Calu3 (cell line): Measurements from ENCODE around the gene GALNS. TPM values are rescaled to one million over a fixed set of nuclear protein-coding genes. Genes with fewer than 3 reads are reported as not detected.

ENCODE experiments used
- BruUV-seq: library from RNA; stranded (reverse); fragments of 400-500 nt; replicated peaks from 2 replicates; lab custom pipeline; 2021; lab: Mats Ljungman, UMichigan
- CTCF ChIA-PET: fragments of 300-600 bp; sonication (Branson Sonifier 250); formaldehyde crosslinking; loops from one replicate; lab custom pipeline; 2022; ENCODE audit warnings: antibody characterized with exemption; lab: Charles Lee
- DNase-seq: peaks from one replicate; pipeline ENCODE4 v3.0.0; 2022
- H3K27ac Mint-ChIP-seq: one replicate; pipeline ENCODE4 v1.8.0; 2022; ENCODE audit warnings: mixed read lengths; ENCODE audit not compliant: unreplicated experiment
- H3K27me3 Mint-ChIP-seq: one replicate; pipeline ENCODE4 v1.8.0; 2022; ENCODE audit warnings: mixed read lengths; ENCODE audit not compliant: unreplicated experiment
- H3K36me3 Mint-ChIP-seq: one replicate; pipeline ENCODE4 v1.8.0; 2022; ENCODE audit warnings: mild to moderate bottlenecking, moderate library complexity, mixed read lengths; ENCODE audit not compliant: insufficient read depth, unreplicated experiment
- H3K4me1 Mint-ChIP-seq: one replicate; pipeline ENCODE4 v1.8.0; 2022; ENCODE audit warnings: mild to moderate bottlenecking, low read depth, mixed read lengths; ENCODE audit not compliant: unreplicated experiment
- H3K4me3 Mint-ChIP-seq: one replicate; pipeline ENCODE4 v1.8.0; 2022; ENCODE audit warnings: mild to moderate bottlenecking, low read depth, moderate library complexity, mixed read lengths; ENCODE audit not compliant: unreplicated experiment
- H3K9me3 Mint-ChIP-seq: one replicate; pipeline ENCODE4 v1.8.0; 2022; ENCODE audit warnings: low read depth, mixed read lengths; ENCODE audit not compliant: unreplicated experiment
- CTCF ChIP-seq: fragments of 200-600 bp; IDR thresholded peaks from one replicate; pipeline ENCODE4 v1.8.0; 2022; ENCODE audit warnings: antibody characterized with exemption; ENCODE audit not compliant: unreplicated experiment
- intact Hi-C: fragments of 100-400 bp; cut with micrococcal nuclease; formaldehyde crosslinking; loops from one replicate; pipeline ENCODE4 v1.10.0; 2022; ENCODE audit not compliant: unreplicated experiment
- total RNA-seq: library from RNA; stranded (reverse); gene quantifications from 2 replicates; pipeline ENCODE4 v1.2.3, GENCODE V29; 2022

The GALNS gene
- total RNA-seq, 1 experiment from 2014 or later = 50.4 TPM

GRCh38 chr16:88881007-88881615, 24.4 kb upstream of the GALNS start:
- TF ChIP-seq CTCF = no peak
- Mint-ChIP-seq H3K4me1 (peaks cover 11% of the 10 kb centered on the region), H3K36me3 (no peaks in the 10 kb centered on the region), H3K9me3 (no peaks in the 10 kb centered on the region), H3K27me3 (peaks cover 68% of the 10 kb centered on the region), H3K4me3 (peak overlapping the region; percentile 37), H3K27ac (no peak overlapping the region)
- CTCF ChIA-PET = interaction anchor here (0.6 to 1.0 kb wide), 2 partner anchors 23 to 114 kb away, joined by 3 to 4 read pairs; no protein-coding TSS in a partner anchor
- peak; percentile 35 for DNase-seq
- no TSS peak for BruUV-seq
- intact Hi-C loops = no loop called here

GRCh38 chr16:88880226-88881006, 23.7 kb upstream of the GALNS start:
- H3K4me1 Mint-ChIP-seq = peaks cover 11% of the 10 kb centered on the region
- intact Hi-C loops = no loop called here
- CTCF ChIA-PET = interaction anchor here (1.0 kb wide), 1 partner anchor 23 kb away, joined by 4 read pairs; no protein-coding TSS in a partner anchor
- H3K27me3 Mint-ChIP-seq = peaks cover 75% of the 10 kb centered on the region
- H3K9me3 Mint-ChIP-seq = no peaks in the 10 kb centered on the region
- BruUV-seq = no TSS peak
- H3K27ac Mint-ChIP-seq = peak overlapping the region; percentile 34
- no peaks in the 10 kb centered on the region for H3K36me3 Mint-ChIP-seq
- no peak for TF ChIP-seq CTCF
- peak overlapping the region; percentile 37 for H3K4me3 Mint-ChIP-seq
- no peak for DNase-seq

- DNase-seq = no peak
- no peaks in the 10 kb centered on the region for H3K9me3 Mint-ChIP-seq
- H3K4me1 Mint-ChIP-seq = peaks cover 11% of the 10 kb centered on the region
- H3K27me3 Mint-ChIP-seq = peaks cover 82% of the 10 kb centered on the region
- H3K27ac Mint-ChIP-seq = no peak overlapping the region
- intact Hi-C loops = no loop called here
- CTCF ChIA-PET = no interaction called here
- no peaks in the 10 kb centered on the region for H3K36me3 Mint-ChIP-seq
- no peak for TF ChIP-seq CTCF
- BruUV-seq = no TSS peak
- no peak overlapping the region for H3K4me3 Mint-ChIP-seq
Observed at GRCh38 chr16:88879788-88880055, 23.0 kb upstream of the GALNS start.

GRCh38 chr16:88878967-88879787, 22.4 kb upstream of the GALNS start:
- DNase-seq = no peak
- no peaks in the 10 kb centered on the region for H3K36me3 Mint-ChIP-seq

More at GRCh38 chr16:88878967-88879787, 22.4 kb upstream of the GALNS start:
- no peak for TF ChIP-seq CTCF
- CTCF ChIA-PET = no interaction called here
- Mint-ChIP-seq H3K27me3 (peaks cover 87% of the 10 kb centered on the region), H3K4me1 (peaks cover 11% of the 10 kb centered on the region), H3K27ac (no peak overlapping the region), H3K9me3 (no peaks in the 10 kb centered on the region), H3K4me3 (no peak overlapping the region)
- intact Hi-C loops = no loop called here
- BruUV-seq = no TSS peak
